NCI-H69 (cell line): ENCODE data around the gene SPATA18.
A peak's percentile ranks its signal among the peaks of the same experiment; 100 is the strongest.
"Not testable (repeated sequence)": the region's sequence is repeated elsewhere in the genome, so short reads cannot be mapped to it uniquely, and the experiment has no call there.

Experiments
- DNase-seq: peaks from one replicate; lab custom pipeline; 2025; lab: John Stamatoyannopoulos, UW

Gene SPATA18

GRCh38 chr4:52107336-52107735 is 56.2 kb downstream of the SPATA18 start:
- DNase-seq, result no peak

- peak; percentile 5 for DNase-seq
Measured at GRCh38 chr4:52107745-52108144, 56.6 kb downstream of the SPATA18 start.

- no peak for DNase-seq
Measured at GRCh38 chr4:52110171-52110570, 59.1 kb downstream of the SPATA18 start.

GRCh38 chr4:52111995-52112394 is 60.9 kb downstream of the SPATA18 start:
- DNase-seq, result no peak

- no peak for DNase-seq
Measured at GRCh38 chr4:52112411-52112810, 61.3 kb downstream of the SPATA18 start.

GRCh38 chr4:52116641-52117040 is 65.5 kb downstream of the SPATA18 start:
- DNase-seq, result no peak

- DNase-seq, result no peak
Measured at GRCh38 chr4:52126226-52126625, 75.1 kb downstream of the SPATA18 start.

- peak; percentile 38 for DNase-seq
Measured at GRCh38 chr4:52126966-52127365, 75.9 kb downstream of the SPATA18 start.

GRCh38 chr4:52135171-52135570 is 84.1 kb downstream of the SPATA18 start:
- no peak for DNase-seq

GRCh38 chr4:52137152-52137551 is 86.0 kb downstream of the SPATA18 start:
- not testable (repeated sequence) for DNase-seq

GRCh38 chr4:52142816-52143215 is 91.7 kb downstream of the SPATA18 start:
- no peak for DNase-seq

GRCh38 chr4:52143815-52144214 is 92.7 kb downstream of the SPATA18 start:
- no peak for DNase-seq

GRCh38 chr4:52144372-52144771 is 93.3 kb downstream of the SPATA18 start:
- no peak for DNase-seq
